HEK293T (cell line): Measurements from ENCODE around the gene CACNB1.

ENCODE experiments used
- CTCF ChIA-PET: fragments of 350-600 bp; formaldehyde crosslinking; extraction: SDS; loops from one replicate; lab custom pipeline; 2021; ENCODE audit warnings: antibody characterized with exemption, inconsistent platforms; lab: Yijun Ruan, JAX
- POLR2A ChIA-PET: fragments of 350-600 bp; formaldehyde crosslinking; extraction: SDS; loops from one replicate; lab custom pipeline; 2020; ENCODE audit warnings: antibody characterized with exemption, inconsistent platforms; lab: Yijun Ruan, JAX
- DNase-seq: peaks from one replicate; pipeline ENCODE4 v3.0.0; 2012; ENCODE audit warnings: mixed read lengths; ENCODE audit errors: extremely low spot score
- ARNT ChIP-seq: fragments of 450-650 bp; IDR thresholded peaks from 2 replicates; pipeline ENCODE4 v1.6.1; 2017; ENCODE audit warnings: mild to moderate bottlenecking
- BHLHE40 ChIP-seq: fragments of 450-650 bp; IDR thresholded peaks from 2 replicates; pipeline ENCODE4 v1.6.1; 2016; ENCODE audit warnings: mild to moderate bottlenecking, moderate library complexity, borderline replicate concordance
- CTBP1 ChIP-seq: fragments of 450-650 bp; IDR thresholded peaks from 2 replicates; pipeline ENCODE4 v1.6.1; 2016; ENCODE audit warnings: borderline replicate concordance
- ELF4 ChIP-seq: fragments of 450-650 bp; IDR thresholded peaks from 2 replicates; pipeline ENCODE4 v1.6.1; 2017; ENCODE audit warnings: antibody characterized with exemption
- FOXA1 ChIP-seq: fragments of 450-650 bp; IDR thresholded peaks from 2 replicates; pipeline ENCODE4 v1.6.1; 2016; ENCODE audit warnings: mild to moderate bottlenecking
- FOXK2 ChIP-seq: fragments of 450-650 bp; IDR thresholded peaks from 2 replicates; pipeline ENCODE4 v1.6.1; 2016; ENCODE audit warnings: mild to moderate bottlenecking
- FOXM1 ChIP-seq: fragments of 450-650 bp; IDR thresholded peaks from 2 replicates; pipeline ENCODE4 v1.6.1; 2017; ENCODE audit warnings: mild to moderate bottlenecking, borderline replicate concordance
- HDGF ChIP-seq: fragments of 450-650 bp; IDR thresholded peaks from 2 replicates; pipeline ENCODE4 v1.6.1; 2017; ENCODE audit warnings: antibody characterized with exemption, borderline replicate concordance
- L3MBTL2 ChIP-seq: fragments of 450-650 bp; conservative IDR thresholded peaks from 2 replicates; pipeline ENCODE4 v1.6.1; 2016; ENCODE audit warnings: mild to moderate bottlenecking
- LEF1 ChIP-seq: fragments of 450-650 bp; IDR thresholded peaks from 2 replicates; pipeline ENCODE4 v1.6.1; 2017; ENCODE audit warnings: mild to moderate bottlenecking, borderline replicate concordance
- NFRKB ChIP-seq: fragments of 450-650 bp; IDR thresholded peaks from 2 replicates; pipeline ENCODE4 v1.6.1; 2016; ENCODE audit warnings: mild to moderate bottlenecking, moderate library complexity
- SP1 ChIP-seq: fragments of 450-650 bp; IDR thresholded peaks from 2 replicates; pipeline ENCODE4 v1.6.1; 2017
- SUZ12 ChIP-seq: fragments of 450-650 bp; IDR thresholded peaks from 2 replicates; pipeline ENCODE4 v1.6.1; 2016; ENCODE audit warnings: mild to moderate bottlenecking
- TARDBP ChIP-seq: fragments of 450-650 bp; IDR thresholded peaks from 2 replicates; pipeline ENCODE4 v1.6.1; 2016
- ZNF384 ChIP-seq: fragments of 450-650 bp; IDR thresholded peaks from 2 replicates; pipeline ENCODE4 v1.6.1; 2016
- TF ChIP-seq, protein P1 (sequence below): fragments of 450-650 bp; IDR thresholded peaks from 2 replicates; pipeline ENCODE4 v1.6.1; 2016

Gene CACNB1

DNA sequence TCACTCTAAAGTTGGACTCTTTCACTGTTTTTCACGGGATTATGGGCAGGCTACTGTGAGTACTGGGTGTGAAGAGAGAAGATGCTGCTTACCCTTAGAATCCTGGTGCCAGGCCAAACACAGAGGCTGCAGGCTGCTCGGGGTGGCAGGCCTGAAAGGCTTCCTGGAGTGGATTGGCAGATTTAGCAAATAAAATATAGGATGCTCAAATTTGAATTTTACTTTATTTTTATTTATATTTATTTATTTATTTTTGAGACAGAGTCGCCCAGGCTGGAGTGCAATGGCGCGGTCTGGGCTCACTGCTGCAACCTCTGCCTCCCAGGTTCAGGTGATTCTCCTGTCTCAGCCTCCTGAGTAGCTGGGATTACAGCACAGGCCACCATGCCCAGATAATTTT, 43.2 kb upstream of the CACNB1 start:
- POLR2A ChIA-PET: interaction anchor here (5.7 kb wide), 1 partner anchor 41 kb away, joined by 32 read pairs; the partner anchor contains the start of gene RPL19

DNA sequence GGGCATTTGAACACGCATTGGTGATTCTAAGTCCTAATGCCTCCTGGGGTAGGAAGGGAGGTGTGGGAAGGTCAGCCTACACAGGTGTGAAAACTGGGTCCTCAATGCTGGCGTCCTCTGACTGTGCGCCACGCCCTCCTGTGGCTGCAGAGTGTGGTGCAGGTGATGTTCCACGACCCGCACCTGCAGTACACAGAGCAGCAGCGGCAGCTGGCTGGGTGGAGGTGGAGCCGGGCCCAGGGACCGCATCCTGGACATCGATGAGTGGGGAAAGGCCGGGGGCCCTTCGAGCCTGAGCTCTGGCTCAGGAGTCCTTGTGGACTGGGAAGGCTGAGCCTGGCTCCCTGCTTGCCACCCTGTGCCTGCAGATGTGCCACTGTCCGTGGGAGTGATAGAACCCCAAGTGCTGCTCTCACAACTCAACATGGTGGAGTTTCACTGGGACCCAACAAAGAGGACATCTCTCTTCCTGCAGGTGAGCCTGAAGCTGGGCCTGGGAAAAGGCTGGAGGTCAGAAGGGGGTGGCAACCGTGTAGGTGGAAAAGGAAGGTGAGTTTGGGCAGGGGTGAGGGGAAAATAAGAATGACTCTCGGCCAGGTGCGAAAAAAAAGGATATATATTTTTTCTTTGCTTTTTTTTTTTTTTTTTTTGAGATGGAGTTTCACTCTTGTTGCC, 42.3 kb upstream of the CACNB1 start:
- peak; percentile 61 for DNase-seq
- CTCF ChIA-PET: interaction anchor here (0.6 to 6.1 kb wide), 7 partner anchors 9 to 276 kb away, joined by 3 to 96 read pairs (median 5); no protein-coding TSS in a partner anchor
- POLR2A ChIA-PET: interaction anchor here (5.7 kb wide), 1 partner anchor 41 kb away, joined by 32 read pairs; the partner anchor contains the start of gene RPL19
- TF ChIP-seq BHLHE40: no peak
- 0 out of 2 replicates have a peak, but pooled peaks have one; percentile 41 for TF ChIP-seq HDGF
- no peak for TF ChIP-seq SP1
- no peak for TF ChIP-seq NFRKB

More for the DNA sequence above, 43.2 kb upstream of the CACNB1 start:
- DNase-seq: no peak
- TF ChIP-seq ELF4 (no peak), NFRKB (no peak), CTBP1 (no peak), LEF1 (no peak), FOXM1 (no peak), FOXA1 (no peak), ZNF384 (no peak), FOXK2 (no peak), TARDBP (no peak)
- TF ChIP-seq, protein P1, sequence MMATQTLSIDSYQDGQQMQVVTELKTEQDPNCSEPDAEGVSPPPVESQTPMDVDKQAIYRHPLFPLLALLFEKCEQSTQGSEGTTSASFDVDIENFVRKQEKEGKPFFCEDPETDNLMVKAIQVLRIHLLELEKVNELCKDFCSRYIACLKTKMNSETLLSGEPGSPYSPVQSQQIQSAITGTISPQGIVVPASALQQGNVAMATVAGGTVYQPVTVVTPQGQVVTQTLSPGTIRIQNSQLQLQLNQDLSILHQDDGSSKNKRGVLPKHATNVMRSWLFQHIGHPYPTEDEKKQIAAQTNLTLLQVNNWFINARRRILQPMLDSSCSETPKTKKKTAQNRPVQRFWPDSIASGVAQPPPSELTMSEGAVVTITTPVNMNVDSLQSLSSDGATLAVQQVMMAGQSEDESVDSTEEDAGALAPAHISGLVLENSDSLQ: no peak
- CTCF ChIA-PET: interaction anchor here (1.6 to 2.4 kb wide), 2 partner anchors 9 to 34 kb away, joined by 6 to 9 read pairs; no protein-coding TSS in a partner anchor

DNA sequence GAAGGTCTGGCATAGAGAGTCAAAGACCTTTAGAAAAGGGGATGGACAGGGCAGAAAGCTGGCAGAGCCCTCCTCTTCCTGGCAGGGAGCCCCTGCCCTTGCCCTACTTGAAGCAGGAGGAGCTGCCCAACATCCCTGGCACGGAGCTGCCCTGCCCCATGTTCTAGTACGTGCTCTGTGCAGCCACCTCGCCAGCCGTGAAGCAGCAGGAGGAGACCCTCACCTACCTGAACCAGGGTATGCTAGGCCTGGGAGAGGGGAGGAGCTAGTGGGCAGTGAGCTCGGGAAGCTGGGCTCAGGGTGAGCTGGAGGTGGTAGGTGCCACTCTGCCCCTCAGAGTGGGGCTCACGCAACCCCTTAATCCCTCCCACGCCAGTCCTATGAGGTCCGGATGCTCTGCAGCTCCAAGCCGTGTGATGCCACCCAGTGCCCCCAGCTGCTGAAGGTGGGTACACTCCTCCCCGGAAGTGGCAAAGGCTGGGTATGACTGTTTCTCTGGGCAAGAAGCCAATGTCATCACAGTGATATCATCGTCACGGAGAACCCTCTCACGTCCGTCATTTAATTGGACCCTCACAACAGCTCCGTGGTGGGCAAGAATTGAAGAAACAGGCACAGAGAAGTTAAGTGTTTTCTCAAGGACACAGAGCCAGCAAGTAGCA, 41.0 kb upstream of the CACNB1 start:
- POLR2A ChIA-PET: interaction anchor here (1.3 to 5.7 kb wide), 3 partner anchors 33 to 39 kb away, joined by 3 to 32 read pairs (median 6); partner anchors contain the start of gene RPL19
- CTCF ChIA-PET: interaction anchor here (0.5 to 6.1 kb wide), 8 partner anchors 9 to 74 kb away, joined by 3 to 96 read pairs (median 4); partner anchors contain the start of gene RPL19
- no peak for TF ChIP-seq FOXM1
- TF ChIP-seq SP1: no peak
- TF ChIP-seq CTBP1: no peak
- no peak for TF ChIP-seq ELF4
- no peak for TF ChIP-seq BHLHE40
- no peak for TF ChIP-seq NFRKB
- TF ChIP-seq, protein P1: no peak
- TF ChIP-seq LEF1: no peak
- no peak for TF ChIP-seq ZNF384
- no peak for TF ChIP-seq HDGF
- TF ChIP-seq FOXA1: no peak
- no peak for DNase-seq

GRCh38 chr17:39237586-39237985, 40.1 kb upstream of the CACNB1 start:
- POLR2A ChIA-PET: interaction anchor here (1.3 to 5.7 kb wide), 4 partner anchors 32 to 38 kb away, joined by 3 to 36 read pairs (median 19); partner anchors contain the start of gene RPL19
- no peak for DNase-seq
- CTCF ChIA-PET: interaction anchor here (1.0 to 6.1 kb wide), 6 partner anchors 7 to 72 kb away, joined by 3 to 96 read pairs (median 9); partner anchors contain the start of genes ARL5C and RPL19
- no peak for TF ChIP-seq NFRKB
- no peak for TF ChIP-seq BHLHE40
- TF ChIP-seq FOXK2: no peak
- no peak for TF ChIP-seq TARDBP
- TF ChIP-seq ZNF384: no peak
- no peak for TF ChIP-seq ARNT
- no peak for TF ChIP-seq HDGF
- no peak for TF ChIP-seq ELF4
- TF ChIP-seq SUZ12: no peak
- TF ChIP-seq, protein P1: no peak
- no peak for TF ChIP-seq CTBP1
- no peak for TF ChIP-seq FOXA1
- TF ChIP-seq SP1: no peak
- TF ChIP-seq LEF1: no peak
- TF ChIP-seq L3MBTL2: no peak
- TF ChIP-seq FOXM1: no peak

DNA sequence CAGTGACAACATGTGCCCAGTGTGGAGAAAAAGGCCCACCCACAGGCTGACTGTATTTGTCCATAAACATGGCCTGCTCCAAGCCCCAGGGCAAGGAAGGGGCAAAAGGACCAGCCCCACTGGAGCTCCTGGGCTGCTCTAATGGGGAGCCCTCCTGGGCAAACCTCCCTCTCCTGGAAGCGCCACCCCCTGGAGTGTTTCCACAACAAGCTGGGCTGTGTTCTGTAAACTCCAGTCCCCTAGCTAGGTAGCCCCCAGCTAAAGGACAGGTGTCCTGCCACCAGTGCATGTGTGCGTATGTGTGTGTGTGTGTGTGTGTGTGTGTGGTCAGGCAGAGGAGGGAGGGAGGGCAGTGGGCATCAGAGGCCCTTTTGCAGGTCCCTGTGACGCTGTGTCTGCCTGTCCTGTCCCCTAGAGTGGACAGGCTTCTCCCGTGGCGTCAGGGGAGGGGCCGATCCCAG, 39.5 kb upstream of the CACNB1 start:
- DNase-seq: no peak
- POLR2A ChIA-PET: interaction anchor here (1.3 to 2.5 kb wide), 3 partner anchors 31 to 37 kb away, joined by 3 to 36 read pairs (median 9); partner anchors contain the start of gene RPL19

More for the DNA sequence above, 39.5 kb upstream of the CACNB1 start:
- TF ChIP-seq ZNF384 (no peak), CTBP1 (no peak), FOXM1 (no peak), HDGF (no peak)
- CTCF ChIA-PET: interaction anchor here (0.9 to 6.1 kb wide), 11 partner anchors 8 to 214 kb away, joined by 3 to 96 read pairs (median 7); partner anchors contain the start of genes ARL5C and MED1
